ENCODE results near the gene CCDC88C. TPM values are rescaled to one million over a fixed set of nuclear protein-coding genes. Genes with fewer than 3 reads are reported as not detected.
"Not testable (repeated sequence)": the region's sequence is repeated elsewhere in the genome, so short reads cannot be mapped to it uniquely, and the experiment has no call there.

Gene CCDC88C
- total RNA-seq, 1 experiment from 2014 or later: 29.8 TPM

DNA sequence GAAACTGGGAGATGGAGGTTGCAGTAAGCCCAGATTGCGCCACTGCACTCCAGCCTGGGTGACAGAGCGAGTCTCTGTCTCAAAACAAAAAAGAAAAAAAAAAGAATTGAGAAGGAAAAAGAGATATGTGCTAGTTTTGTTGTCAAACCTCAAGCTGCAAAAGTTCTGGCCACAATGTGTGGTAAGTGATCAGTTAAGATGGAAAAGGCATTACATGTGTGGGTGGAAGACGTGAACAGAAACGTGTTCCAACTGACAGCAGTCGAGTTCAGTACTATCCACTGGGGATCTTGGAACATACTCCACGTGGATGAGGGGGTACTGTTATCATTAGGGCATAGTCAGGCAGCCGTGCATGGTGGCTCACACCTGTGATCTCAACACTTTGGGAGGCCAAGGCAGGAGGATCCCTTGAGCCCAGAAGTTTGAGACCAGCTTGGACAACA lies 190.4 kb downstream of the CCDC88C start:
- ChIA-PET POLR2A (no interaction called here), CTCF (no interaction called here)
- peaks cover 1% of the 10 kb centered on the region for H3K36me3 Mint-ChIP-seq (ENCODE audit: insufficient read depth, unreplicated experiment)
- H3K4me1 ChIP-seq: no peaks in the 10 kb centered on the region
- H3K4me3 Mint-ChIP-seq (ENCODE audit: unreplicated experiment): no peak overlapping the region
- TF ChIP-seq CTCF (IDR thresholded peaks at IDR 0.05; ENCODE audit: insufficient read depth in 1 of 2, low read depth in 1 of 2, low read length in 1 of 2, severe bottlenecking in 1 of 2, unreplicated experiment in 1 of 2): no peak
- no peak for DNase-seq
- H3K4me1 Mint-ChIP-seq (ENCODE audit: low read depth, unreplicated experiment): no peaks in the 10 kb centered on the region
- intact Hi-C loops (cut with micrococcal nuclease; ENCODE audit: unreplicated experiment): no loop called here
- no peaks in the 10 kb centered on the region for H3K27me3 ChIP-seq (replicated peaks; ENCODE audit: control insufficient read depth, insufficient read depth, low read length)
- no peak overlapping the region for H3K4me3 ChIP-seq (ENCODE audit: low read depth, low read length)
- no peaks in the 10 kb centered on the region for H3K27me3 Mint-ChIP-seq (ENCODE audit: insufficient read depth, unreplicated experiment)
- H3K27ac Mint-ChIP-seq (ENCODE audit: unreplicated experiment): no peak overlapping the region
- no peaks in the 10 kb centered on the region for H3K9me3 Mint-ChIP-seq (ENCODE audit: unreplicated experiment)
- no TSS peak for BruUV-seq (replicated peaks)
- no peaks in the 10 kb centered on the region for H3K36me3 ChIP-seq (ENCODE audit: control insufficient read depth, insufficient read depth, low read length)
- 0 out of 2 replicates have a peak, but pooled peaks cover 6% of the 10 kb centered on the region for H3K9me3 ChIP-seq

DNA sequence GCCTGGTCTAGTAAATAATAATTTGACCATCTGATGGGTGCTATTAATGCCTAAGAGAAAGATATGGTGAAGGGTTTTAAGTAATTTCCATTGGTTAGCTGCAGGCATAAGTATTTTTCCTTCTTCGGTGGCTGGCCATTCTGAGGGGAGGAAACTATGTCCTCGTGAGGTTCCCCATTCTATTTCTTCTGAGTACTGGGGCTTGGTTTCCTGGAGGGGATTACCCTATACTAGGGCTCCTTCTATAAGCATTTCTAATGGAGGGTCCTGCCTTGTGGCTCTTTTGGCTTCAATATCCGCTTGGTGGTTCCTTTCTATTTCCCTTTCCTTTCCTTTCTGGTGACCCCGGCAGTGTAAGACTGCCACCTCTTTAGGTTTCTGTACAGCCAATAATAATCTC lies 191.3 kb downstream of the CCDC88C start:
- CTCF ChIA-PET; H3K4me3 Mint-ChIP-seq (ENCODE audit: unreplicated experiment); POLR2A ChIA-PET; H3K27me3 ChIP-seq (replicated peaks; ENCODE audit: control insufficient read depth, insufficient read depth, low read length); H3K4me1 ChIP-seq; H3K27me3 Mint-ChIP-seq (ENCODE audit: insufficient read depth, unreplicated experiment); DNase-seq; H3K36me3 Mint-ChIP-seq (ENCODE audit: insufficient read depth, unreplicated experiment); H3K4me3 ChIP-seq (ENCODE audit: low read depth, low read length); H3K4me1 Mint-ChIP-seq (ENCODE audit: low read depth, unreplicated experiment); H3K27ac Mint-ChIP-seq (ENCODE audit: unreplicated experiment); H3K9me3 ChIP-seq; BruUV-seq (replicated peaks); H3K36me3 ChIP-seq (ENCODE audit: control insufficient read depth, insufficient read depth, low read length); H3K9me3 Mint-ChIP-seq (ENCODE audit: unreplicated experiment); intact Hi-C loops (cut with micrococcal nuclease; ENCODE audit: unreplicated experiment): not testable (repeated sequence)

GRCh38 chr14:91225025-91225424 lies 192.6 kb downstream of the CCDC88C start:
- H3K4me1 Mint-ChIP-seq (ENCODE audit: low read depth, unreplicated experiment): no peaks in the 10 kb centered on the region
- no peak overlapping the region for H3K27ac Mint-ChIP-seq (ENCODE audit: unreplicated experiment)
- DNase-seq: no peak
- no peak for TF ChIP-seq CTCF (IDR thresholded peaks at IDR 0.05; ENCODE audit: insufficient read depth in 1 of 2, low read depth in 1 of 2, low read length in 1 of 2, severe bottlenecking in 1 of 2, unreplicated experiment in 1 of 2)
- no TSS peak for BruUV-seq (replicated peaks)
- H3K9me3 Mint-ChIP-seq (ENCODE audit: unreplicated experiment): no peaks in the 10 kb centered on the region
- Histone ChIP-seq H3K9me3 (no peaks in the 10 kb centered on the region), H3K36me3 (ENCODE audit: control insufficient read depth, insufficient read depth, low read length) (no peaks in the 10 kb centered on the region), H3K27me3 (replicated peaks; ENCODE audit: control insufficient read depth, insufficient read depth, low read length) (no peaks in the 10 kb centered on the region), H3K4me3 (ENCODE audit: low read depth, low read length) (no peak overlapping the region), H3K4me1 (no peaks in the 10 kb centered on the region)
- intact Hi-C loops (cut with micrococcal nuclease; ENCODE audit: unreplicated experiment): no loop called here
- no peak overlapping the region for H3K4me3 Mint-ChIP-seq (ENCODE audit: unreplicated experiment)
- ChIA-PET CTCF (no interaction called here), POLR2A (no interaction called here)
- H3K27me3 Mint-ChIP-seq (ENCODE audit: insufficient read depth, unreplicated experiment): no peaks in the 10 kb centered on the region
- H3K36me3 Mint-ChIP-seq (ENCODE audit: insufficient read depth, unreplicated experiment): peaks cover 6% of the 10 kb centered on the region
